NCI-H187 treated with DMSO at 0.1 percent for 48 hours (cell line): ENCODE measurements around the gene ELMO1.

Experiments
- DNase-seq: peaks from one replicate; lab custom pipeline; 2025; lab: John Stamatoyannopoulos, UW

The ELMO1 gene

GRCh38 chr7:37467002-37467401 is 18.3 kb upstream of the ELMO1 start:
- DNase-seq, result no peak

GRCh38 chr7:37462138-37462537 is 13.5 kb upstream of the ELMO1 start:
- DNase-seq, result no peak

GRCh38 chr7:37455081-37455480 is 6.4 kb upstream of the ELMO1 start:
- no peak for DNase-seq

GRCh38 chr7:37452346-37452745 is 3.7 kb upstream of the ELMO1 start:
- no peak for DNase-seq

DNA sequence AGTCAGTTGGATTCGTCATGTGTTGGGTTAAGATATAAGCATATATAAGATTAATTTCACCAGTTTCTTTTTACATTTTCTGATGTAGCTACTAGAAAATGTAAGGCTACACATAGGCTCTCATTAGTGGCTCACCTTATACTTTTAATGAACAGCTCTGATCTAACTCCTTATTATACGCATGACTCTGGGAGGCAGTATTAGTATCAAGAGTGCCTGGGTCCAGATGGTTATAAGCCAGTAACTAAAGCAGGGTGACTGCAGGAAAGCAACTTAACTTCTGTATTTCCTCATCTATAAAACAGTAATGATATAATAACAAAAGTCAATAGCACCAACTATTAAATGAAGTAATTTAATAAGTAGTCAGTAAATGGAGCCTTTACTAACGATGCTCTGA is 1.4 kb upstream of the ELMO1 start:
- DNase-seq, result no peak

DNA sequence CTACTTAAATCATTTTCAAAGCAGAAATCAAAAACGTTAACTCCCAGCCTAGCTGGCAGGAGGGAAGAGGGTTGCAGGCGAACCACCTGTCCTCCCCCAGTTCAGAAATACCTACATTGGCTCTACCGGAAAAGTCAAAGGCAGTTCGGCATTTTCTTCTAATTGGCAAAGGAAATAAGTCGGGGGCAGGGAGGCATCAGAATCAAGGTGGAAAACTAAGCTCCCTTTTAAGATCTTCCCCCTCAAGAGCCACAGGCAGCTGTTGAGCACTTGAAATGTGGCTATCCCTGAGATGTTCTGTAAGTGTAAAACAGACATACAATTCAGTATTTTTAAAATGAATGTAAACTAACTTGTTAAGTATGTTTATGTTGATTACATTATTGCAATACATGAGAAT is 957 bp upstream of the ELMO1 start:
- DNase-seq, result no peak

- no peak for DNase-seq
Measured at GRCh38 chr7:37448011-37448635, 541 bp downstream of the ELMO1 start.

- no peak for DNase-seq
Measured at GRCh38 chr7:37446371-37446770, 2.3 kb downstream of the ELMO1 start.

- DNase-seq, result no peak
Measured at GRCh38 chr7:37445790-37446189, 2.9 kb downstream of the ELMO1 start.

DNA sequence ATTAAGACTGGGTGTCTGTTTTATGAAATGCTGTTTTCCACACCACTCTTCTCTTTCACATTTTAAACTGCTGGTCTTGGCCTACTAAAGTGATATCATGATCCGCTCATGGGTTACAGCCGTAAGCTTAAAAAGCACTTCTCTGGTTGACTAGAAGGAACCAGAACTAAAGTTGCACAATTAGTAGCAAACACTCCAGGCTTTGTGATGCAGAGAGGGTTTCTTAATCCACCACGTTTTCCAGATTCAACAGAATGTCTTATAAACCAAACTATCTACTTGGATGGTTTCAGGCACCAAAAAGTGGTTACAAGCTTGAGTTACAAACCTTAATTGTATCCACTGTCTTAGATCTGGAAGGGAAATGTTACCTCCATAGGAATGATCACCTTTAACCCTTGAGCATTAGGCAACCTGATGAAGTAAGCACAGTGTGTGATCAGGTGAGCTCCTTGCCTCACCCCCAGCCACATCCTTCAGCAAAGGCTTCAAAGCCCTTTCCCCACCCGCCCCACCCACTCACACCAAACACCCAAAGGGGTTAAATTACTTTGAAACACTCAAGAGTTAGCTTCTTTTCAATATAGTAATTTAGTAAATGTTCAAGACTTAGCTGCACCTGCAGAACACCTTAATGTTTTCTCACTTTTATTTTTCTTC is 3.5 kb downstream of the ELMO1 start:
- DNase-seq, result no peak

DNA sequence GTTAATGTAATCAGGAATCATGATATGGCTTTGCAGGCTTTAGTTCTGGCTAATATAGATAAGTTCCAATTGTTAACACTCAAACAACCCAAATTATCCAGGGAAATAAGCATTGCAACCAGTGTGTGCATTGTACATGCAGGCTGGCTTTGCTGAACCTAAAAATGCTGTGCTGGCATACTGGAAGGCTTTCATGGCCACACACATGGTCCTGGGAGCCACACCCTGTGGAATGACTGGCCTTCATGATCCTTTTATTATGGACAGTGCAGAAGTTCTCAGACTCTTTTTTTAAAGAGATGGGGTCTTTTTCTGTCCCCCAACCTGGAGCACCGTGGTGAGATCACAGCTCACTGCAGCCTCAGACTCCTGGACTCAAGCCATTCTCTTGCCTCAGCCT is 5.0 kb downstream of the ELMO1 start:
- no peak for DNase-seq

- no peak for DNase-seq
Measured at GRCh38 chr7:37442268-37442667, 6.4 kb downstream of the ELMO1 start.

GRCh38 chr7:37441816-37442215 is 6.8 kb downstream of the ELMO1 start:
- DNase-seq, result no peak

- DNase-seq, result no peak
Measured at GRCh38 chr7:37441386-37441760, 7.3 kb downstream of the ELMO1 start.

DNA sequence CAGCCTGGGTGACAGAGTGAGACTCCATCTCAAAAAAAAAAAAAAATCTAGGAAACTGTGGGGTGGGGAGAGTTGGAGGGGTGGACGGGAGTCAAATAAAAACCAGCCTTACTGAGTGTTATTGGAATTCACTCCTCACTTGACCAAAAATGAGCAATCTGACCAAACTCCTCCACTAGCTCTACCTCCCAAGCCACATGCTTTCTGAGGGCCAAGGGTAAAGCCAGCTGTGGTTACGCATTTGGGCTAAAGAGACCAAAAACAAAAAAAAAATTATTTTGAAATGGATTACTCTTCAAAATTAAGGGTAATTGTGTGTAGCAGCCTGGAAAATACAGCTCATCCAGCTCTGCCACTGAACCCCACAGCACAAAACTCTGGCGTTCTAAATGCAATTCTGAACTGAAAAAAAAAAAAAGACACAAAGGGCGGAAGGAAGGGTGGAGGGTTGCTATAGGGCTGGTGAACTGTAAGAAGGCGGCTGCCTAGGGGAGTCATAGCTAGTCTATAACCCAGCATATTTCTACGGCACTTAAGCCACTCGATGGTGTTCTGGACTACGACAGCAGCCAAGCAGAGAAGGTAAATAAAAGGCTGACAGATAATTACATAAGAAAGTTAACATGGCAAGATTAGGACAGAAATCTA is 7.8 kb downstream of the ELMO1 start:
- DNase-seq, result peak; percentile 28

- no peak for DNase-seq
Measured at GRCh38 chr7:37439653-37440026, 9.0 kb downstream of the ELMO1 start.

DNA sequence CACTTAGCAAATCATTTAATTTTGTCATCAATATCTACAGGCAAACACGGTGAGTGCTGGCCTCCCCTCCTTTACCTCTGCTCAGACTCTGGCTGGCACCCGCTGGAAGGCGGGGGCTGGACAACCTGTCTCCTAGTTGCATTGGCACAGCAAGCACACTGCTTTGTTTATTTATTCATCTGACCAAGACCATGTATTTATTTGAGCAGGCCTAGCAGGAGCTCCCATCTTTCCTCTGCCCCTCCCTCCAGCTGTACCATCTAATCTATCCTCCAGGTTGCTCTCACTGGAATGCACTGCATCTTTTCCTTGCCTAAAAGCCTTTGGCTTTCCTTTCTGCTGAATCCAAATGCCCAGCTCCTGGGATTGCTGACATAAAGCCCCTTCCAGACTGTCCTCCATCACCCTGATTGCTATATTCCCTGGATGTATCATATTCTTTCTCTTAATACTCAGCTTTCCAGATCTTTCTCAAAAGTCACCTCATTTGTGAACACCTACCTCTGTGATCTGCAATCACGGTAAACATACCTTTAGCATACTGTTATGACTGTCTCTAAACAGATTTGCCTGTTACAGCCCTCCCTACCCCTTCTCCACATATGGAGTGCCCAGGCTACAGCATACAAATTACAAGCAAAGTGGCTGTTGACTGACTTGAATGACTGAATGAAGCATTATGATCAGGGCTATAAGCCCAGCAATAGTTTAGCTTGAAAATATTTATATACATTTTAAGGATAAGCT is 9.6 kb downstream of the ELMO1 start:
- DNase-seq, result peak; percentile 35

DNA sequence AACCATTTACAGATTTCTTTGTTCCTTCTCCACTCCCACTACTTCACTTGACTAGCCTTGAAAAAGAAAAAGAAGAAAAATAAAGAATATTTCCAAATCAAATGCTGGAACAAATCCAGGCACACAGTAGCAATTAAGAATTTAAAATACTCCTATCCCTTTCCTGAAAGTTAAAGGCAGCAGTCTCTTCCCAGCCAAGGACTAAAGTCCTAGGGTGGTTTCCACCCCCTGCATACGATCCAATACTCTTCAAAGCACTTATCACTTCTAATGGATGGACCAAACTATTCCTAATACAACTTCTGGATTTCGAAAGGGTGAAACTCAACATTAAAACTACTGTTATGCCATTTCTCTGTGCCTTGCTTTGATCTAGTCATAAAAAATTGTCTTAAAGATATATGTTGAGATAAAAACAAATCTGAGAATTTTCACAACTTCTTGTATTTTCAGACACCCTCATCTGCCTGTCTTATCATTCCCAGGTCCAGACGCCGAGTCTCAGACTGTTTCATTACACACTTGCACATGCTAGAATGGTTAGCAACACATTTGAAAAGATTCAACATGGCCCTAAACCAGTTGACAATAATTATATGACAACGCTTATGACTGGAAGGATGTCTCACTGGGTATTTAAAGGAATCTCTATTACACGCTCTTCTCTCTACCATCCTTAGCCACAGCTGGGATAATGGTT is 13.4 kb downstream of the ELMO1 start:
- no peak for DNase-seq

GRCh38 chr7:37434529-37434928 is 14.1 kb downstream of the ELMO1 start:
- DNase-seq, result no peak

GRCh38 chr7:37433166-37433565 is 15.5 kb downstream of the ELMO1 start:
- DNase-seq, result peak; percentile 30

- no peak for DNase-seq
Measured at GRCh38 chr7:37432281-37432920, 16.3 kb downstream of the ELMO1 start.

- DNase-seq, result no peak
Measured at GRCh38 chr7:37431413-37431812, 17.3 kb downstream of the ELMO1 start.
